HEK293T (cell line): ENCODE measurements around the gene CAST.

Experiments used
- ARNT ChIP-seq: fragments of 450-650 bp; IDR thresholded peaks from 2 replicates; pipeline ENCODE4 v1.6.1; 2017; ENCODE audit warnings: mild to moderate bottlenecking
- BHLHE40 ChIP-seq: fragments of 450-650 bp; IDR thresholded peaks from 2 replicates; pipeline ENCODE4 v1.6.1; 2016; ENCODE audit warnings: mild to moderate bottlenecking, moderate library complexity, borderline replicate concordance
- ELF4 ChIP-seq: fragments of 450-650 bp; IDR thresholded peaks from 2 replicates; pipeline ENCODE4 v1.6.1; 2017; ENCODE audit warnings: antibody characterized with exemption
- FOXA1 ChIP-seq: fragments of 450-650 bp; IDR thresholded peaks from 2 replicates; pipeline ENCODE4 v1.6.1; 2016; ENCODE audit warnings: mild to moderate bottlenecking
- FOXK2 ChIP-seq: fragments of 450-650 bp; IDR thresholded peaks from 2 replicates; pipeline ENCODE4 v1.6.1; 2016; ENCODE audit warnings: mild to moderate bottlenecking
- FOXM1 ChIP-seq: fragments of 450-650 bp; IDR thresholded peaks from 2 replicates; pipeline ENCODE4 v1.6.1; 2017; ENCODE audit warnings: mild to moderate bottlenecking, borderline replicate concordance
- HDGF ChIP-seq: fragments of 450-650 bp; IDR thresholded peaks from 2 replicates; pipeline ENCODE4 v1.6.1; 2017; ENCODE audit warnings: antibody characterized with exemption, borderline replicate concordance
- L3MBTL2 ChIP-seq: fragments of 450-650 bp; conservative IDR thresholded peaks from 2 replicates; pipeline ENCODE4 v1.6.1; 2016; ENCODE audit warnings: mild to moderate bottlenecking
- NFRKB ChIP-seq: fragments of 450-650 bp; IDR thresholded peaks from 2 replicates; pipeline ENCODE4 v1.6.1; 2016; ENCODE audit warnings: mild to moderate bottlenecking, moderate library complexity
- PKNOX1 ChIP-seq: fragments of 450-650 bp; IDR thresholded peaks from 2 replicates; pipeline ENCODE4 v1.6.1; 2016
- SUZ12 ChIP-seq: fragments of 450-650 bp; IDR thresholded peaks from 2 replicates; pipeline ENCODE4 v1.6.1; 2016; ENCODE audit warnings: mild to moderate bottlenecking
- ZNF384 ChIP-seq: fragments of 450-650 bp; IDR thresholded peaks from 2 replicates; pipeline ENCODE4 v1.6.1; 2016

DNA sequence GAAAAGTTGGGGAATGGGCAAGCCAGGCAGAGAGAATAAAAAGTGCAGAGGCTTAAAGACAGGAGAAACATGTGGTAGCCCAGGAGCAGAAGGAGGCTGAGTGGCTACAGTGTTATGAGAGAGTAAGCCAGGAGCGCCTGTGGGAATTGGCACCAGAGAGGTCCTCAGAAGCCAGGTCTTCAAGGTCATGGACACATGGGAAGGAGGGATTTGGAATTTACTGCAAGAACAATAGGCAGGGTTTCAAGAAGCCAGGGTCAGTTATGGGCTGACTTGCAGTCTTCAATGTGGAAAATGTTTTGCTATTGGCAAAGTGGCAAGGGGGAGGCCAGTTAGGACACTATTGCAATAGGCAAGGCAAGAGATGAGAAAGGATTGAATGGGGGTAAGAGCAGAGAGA is 116.2 kb downstream of the CAST start:
- no peak for TF ChIP-seq FOXA1
- TF ChIP-seq ZNF384: no peak
- TF ChIP-seq L3MBTL2: no peak
- no peak for TF ChIP-seq FOXK2
- TF ChIP-seq HDGF: no peak
- TF ChIP-seq NFRKB: no peak
- no peak for TF ChIP-seq PKNOX1
- TF ChIP-seq FOXM1: no peak
- TF ChIP-seq ELF4: no peak
- TF ChIP-seq ARNT: no peak
- TF ChIP-seq SUZ12: no peak
- TF ChIP-seq BHLHE40: no peak
